BLaER1 treated with 17β-estradiol and CSF1 and Interleukin-3, amounts not matched to agents 10 nM and 100 nM (cell line): ENCODE measurements around the gene GCH1.

ENCODE experiments used
- H3K27ac ChIP-seq, 11 experiments: shearing (Covaris generic); formaldehyde crosslinking; 2 replicates each; pipeline ENCODE4 v1.8.1; 2022
- H3K27me3 ChIP-seq, 11 experiments: shearing (Covaris generic); formaldehyde crosslinking; 2 replicates each; pipeline ENCODE4 v1.8.1; 2022
- H3K36me3 ChIP-seq, 11 experiments: shearing (Covaris generic); formaldehyde crosslinking; 2 replicates each; pipeline ENCODE4 v1.8.1; 2022
- H3K4me1 ChIP-seq, 10 experiments: shearing (Covaris generic); formaldehyde crosslinking; 2 replicates each; pipeline ENCODE4 v1.8.1; 2022
- H3K4me2 ChIP-seq, 11 experiments: shearing (Covaris generic); formaldehyde crosslinking; 2 replicates each; pipeline ENCODE4 v1.8.1; 2022
- H3K4me3 ChIP-seq, 10 experiments: shearing (Covaris generic); formaldehyde crosslinking; 2 replicates each; pipeline ENCODE4 v1.8.1; 2022
- H3K9ac ChIP-seq, 11 experiments: shearing (Covaris generic); formaldehyde crosslinking; 2 replicates each; pipeline ENCODE4 v1.8.1; 2022
- H3K9me3 ChIP-seq, 11 experiments: shearing (Covaris generic); formaldehyde crosslinking; replicated peaks in 1 of 11; 2 replicates each; pipeline ENCODE4 v1.8.1; 2022
- H4K20me1 ChIP-seq, 11 experiments: shearing (Covaris generic); formaldehyde crosslinking; 2 replicates each; pipeline ENCODE4 v1.8.1; 2022
- Cebpa-rat ChIP-seq, 11 experiments: shearing (Covaris generic); IDR thresholded peaks; 2 replicates each; pipeline ENCODE4 v1.8.1; 2022

Gene GCH1

GRCh38 chr14:54845641-54846040 lies 57.0 kb downstream of the GCH1 start:
- no peak overlapping the region for H3K4me2 ChIP-seq
- no peak overlapping the region for H3K9ac ChIP-seq
- H3K27me3 ChIP-seq: no peaks in the 10 kb centered on the region
- no peak for TF ChIP-seq Cebpa-rat (IDR thresholded peaks at IDR 0.05)
- H4K20me1 ChIP-seq: no peaks in the 10 kb centered on the region; a peak in 1 of 22 replicates
- H3K9me3 ChIP-seq: peaks cover 0 to 5% (median 0%) of the 10 kb centered on the region in 11 experiments; a peak in 6 of 22 replicates
- H3K36me3 ChIP-seq: peaks cover 7 to 73% (median 28%) of the 10 kb centered on the region in 11 experiments; a peak in 21 of 22 replicates
- H3K4me3 ChIP-seq: no peak overlapping the region
- H3K27ac ChIP-seq: no peak overlapping the region
- H3K4me1 ChIP-seq: peaks cover 0 to 22% (median 0%) of the 10 kb centered on the region in 10 experiments; a peak in 7 of 20 replicates

GRCh38 chr14:54844479-54844878 lies 58.1 kb downstream of the GCH1 start:
- Histone ChIP-seq H3K27me3 (no peaks in the 10 kb centered on the region), H3K9me3 (peaks cover 0 to 5% (median 0%) of the 10 kb centered on the region in 11 experiments; a peak in 3 of 22 replicates), H3K4me2 (no peak overlapping the region), H3K27ac (no peak overlapping the region), H3K9ac (no peak overlapping the region), H4K20me1 (no peaks in the 10 kb centered on the region; a peak in 1 of 22 replicates), H3K4me3 (no peak overlapping the region), H3K36me3 (peaks cover 7 to 83% (median 36%) of the 10 kb centered on the region in 11 experiments; a peak in 21 of 22 replicates), H3K4me1 (peaks cover 0 to 33% (median 0%) of the 10 kb centered on the region in 10 experiments; a peak in 7 of 20 replicates)
- TF ChIP-seq Cebpa-rat (IDR thresholded peaks at IDR 0.05): no peak

- Histone ChIP-seq H3K27me3 (no peaks in the 10 kb centered on the region), H3K27ac (no peak overlapping the region)
- no peak for TF ChIP-seq Cebpa-rat (IDR thresholded peaks at IDR 0.05)
Observed at GRCh38 chr14:54840798-54841197, 61.8 kb downstream of the GCH1 start.

GRCh38 chr14:54840336-54840735 lies 62.3 kb downstream of the GCH1 start:
- H3K36me3 ChIP-seq: peaks cover 7 to 74% (median 27%) of the 10 kb centered on the region in 11 experiments; a peak in 21 of 22 replicates
- no peak overlapping the region for H3K27ac ChIP-seq
- no peak for TF ChIP-seq Cebpa-rat (IDR thresholded peaks at IDR 0.05)
- peaks cover 0 to 5% (median 0%) of the 10 kb centered on the region in 11 experiments; a peak in 3 of 22 replicates for H3K9me3 ChIP-seq
- H3K4me1 ChIP-seq: peaks cover 0 to 38% (median 0%) of the 10 kb centered on the region in 10 experiments; a peak in 7 of 20 replicates
- peak overlapping the region in 3 of 11 experiments; percentile 10 to 63 (median 62); a peak in 5 of 22 replicates for H3K4me2 ChIP-seq
- H3K27me3 ChIP-seq: no peaks in the 10 kb centered on the region
- no peaks in the 10 kb centered on the region; a peak in 1 of 22 replicates for H4K20me1 ChIP-seq
- H3K4me3 ChIP-seq: no peak overlapping the region
- no peak overlapping the region for H3K9ac ChIP-seq

More at GRCh38 chr14:54840798-54841197, 61.8 kb downstream of the GCH1 start:
- H3K9me3 ChIP-seq: peaks cover 0 to 5% (median 0%) of the 10 kb centered on the region in 11 experiments; a peak in 3 of 22 replicates
- no peaks in the 10 kb centered on the region; a peak in 1 of 22 replicates for H4K20me1 ChIP-seq
- H3K9ac ChIP-seq: no peak overlapping the region
- H3K36me3 ChIP-seq: peaks cover 7 to 79% (median 32%) of the 10 kb centered on the region in 11 experiments; a peak in 21 of 22 replicates
- peaks cover 0 to 38% (median 0%) of the 10 kb centered on the region in 10 experiments; a peak in 7 of 20 replicates for H3K4me1 ChIP-seq
- no peak overlapping the region for H3K4me3 ChIP-seq
- H3K4me2 ChIP-seq: peak overlapping the region in 2 of 11 experiments; percentile 63 to 83; a peak in 4 of 22 replicates

GRCh38 chr14:54839701-54840119 lies 62.9 kb downstream of the GCH1 start:
- Histone ChIP-seq H3K27ac (no peak overlapping the region), H3K27me3 (no peaks in the 10 kb centered on the region), H3K36me3 (peaks cover 7 to 68% (median 26%) of the 10 kb centered on the region in 11 experiments; a peak in 20 of 22 replicates), H4K20me1 (no peaks in the 10 kb centered on the region), H3K4me3 (no peak overlapping the region), H3K4me1 (peaks cover 0 to 38% (median 0%) of the 10 kb centered on the region in 10 experiments; a peak in 7 of 20 replicates), H3K9me3 (peaks cover 0 to 5% (median 0%) of the 10 kb centered on the region in 11 experiments; a peak in 3 of 22 replicates), H3K9ac (no peak overlapping the region), H3K4me2 (peak overlapping the region in 3 of 11 experiments; percentile 10 to 63 (median 62); a peak in 5 of 22 replicates)
- TF ChIP-seq Cebpa-rat (IDR thresholded peaks at IDR 0.05): no peak

GRCh38 chr14:54838931-54839512 lies 63.6 kb downstream of the GCH1 start:
- Histone ChIP-seq H3K27ac (no peak overlapping the region), H3K4me3 (no peak overlapping the region), H3K9me3 (peaks cover 0 to 5% (median 0%) of the 10 kb centered on the region in 11 experiments; a peak in 3 of 22 replicates), H3K27me3 (no peaks in the 10 kb centered on the region), H4K20me1 (no peaks in the 10 kb centered on the region), H3K9ac (no peak overlapping the region), H3K4me2 (peak overlapping the region in 1 of 11 experiments; percentile 63; a peak in 2 of 22 replicates), H3K4me1 (peaks cover 0 to 38% (median 0%) of the 10 kb centered on the region in 10 experiments; a peak in 7 of 20 replicates), H3K36me3 (peaks cover 7 to 61% (median 26%) of the 10 kb centered on the region in 11 experiments; a peak in 20 of 22 replicates)
- no peak for TF ChIP-seq Cebpa-rat (IDR thresholded peaks at IDR 0.05)

GRCh38 chr14:54837508-54838149 lies 65.0 kb downstream of the GCH1 start:
- Histone ChIP-seq H3K4me3 (no peak overlapping the region), H3K9me3 (peaks cover 0 to 5% (median 0%) of the 10 kb centered on the region in 11 experiments; a peak in 3 of 22 replicates), H3K9ac (no peak overlapping the region), H3K36me3 (peaks cover 7 to 47% (median 23%) of the 10 kb centered on the region in 11 experiments; a peak in 19 of 22 replicates), H3K4me2 (no peak overlapping the region), H4K20me1 (no peaks in the 10 kb centered on the region), H3K4me1 (peaks cover 0 to 36% (median 0%) of the 10 kb centered on the region in 10 experiments; a peak in 7 of 20 replicates), H3K27ac (no peak overlapping the region), H3K27me3 (no peaks in the 10 kb centered on the region)
- TF ChIP-seq Cebpa-rat (IDR thresholded peaks at IDR 0.05): no peak

GRCh38 chr14:54836231-54836630 lies 66.4 kb downstream of the GCH1 start:
- no peak for TF ChIP-seq Cebpa-rat (IDR thresholded peaks at IDR 0.05)
- Histone ChIP-seq H3K4me3 (no peak overlapping the region), H3K4me1 (peaks cover 0 to 22% (median 0%) of the 10 kb centered on the region in 10 experiments; a peak in 6 of 20 replicates), H3K9ac (no peak overlapping the region), H3K27me3 (no peaks in the 10 kb centered on the region), H3K9me3 (peaks cover 0 to 8% (median 6%) of the 10 kb centered on the region in 11 experiments; a peak in 7 of 22 replicates), H3K36me3 (peaks cover 6 to 34% (median 15%) of the 10 kb centered on the region in 11 experiments; a peak in 19 of 22 replicates), H4K20me1 (no peaks in the 10 kb centered on the region), H3K27ac (no peak overlapping the region), H3K4me2 (no peak overlapping the region)
